Retinal pigment epithelial cell (primary cell): Measurements from ENCODE around the gene GHR.

Experiments
- DNase-seq: peaks from one replicate; pipeline ENCODE4 v3.0.0-alpha.2; 2010; ENCODE audit warnings: low read depth
- H3K4me3 ChIP-seq: 2 replicates; pipeline ENCODE4 v1.5.1; 2011; ENCODE audit warnings: mild to moderate bottlenecking, low read length, control low read depth, moderate library complexity
- TF ChIP-seq, protein P1 (sequence below): conservative IDR thresholded peaks from 2 replicates; pipeline ENCODE4 v1.5.1; 2011; ENCODE audit warnings: low read depth, low read length, control low read depth, inconsistent platforms

The GHR gene

DNA sequence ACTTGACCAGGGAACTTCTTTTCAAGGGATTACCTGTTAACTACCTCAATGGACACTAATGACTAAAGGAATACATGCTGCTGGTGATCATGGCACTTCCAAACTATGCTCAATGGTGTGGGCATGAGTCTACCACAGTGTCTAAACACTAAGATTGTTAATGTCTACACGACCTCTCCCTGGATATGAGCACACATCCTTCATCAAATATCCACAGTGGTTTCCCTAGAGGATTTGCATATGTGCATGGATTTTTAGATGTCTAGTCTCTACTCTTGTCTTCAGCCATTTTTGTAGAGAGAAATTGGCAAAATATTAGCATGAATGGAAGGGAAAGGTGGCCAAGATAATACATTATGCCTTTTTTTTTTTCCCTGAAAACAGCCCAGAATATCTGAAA lies 220.1 kb downstream of the GHR start:
- TF ChIP-seq, protein P1, sequence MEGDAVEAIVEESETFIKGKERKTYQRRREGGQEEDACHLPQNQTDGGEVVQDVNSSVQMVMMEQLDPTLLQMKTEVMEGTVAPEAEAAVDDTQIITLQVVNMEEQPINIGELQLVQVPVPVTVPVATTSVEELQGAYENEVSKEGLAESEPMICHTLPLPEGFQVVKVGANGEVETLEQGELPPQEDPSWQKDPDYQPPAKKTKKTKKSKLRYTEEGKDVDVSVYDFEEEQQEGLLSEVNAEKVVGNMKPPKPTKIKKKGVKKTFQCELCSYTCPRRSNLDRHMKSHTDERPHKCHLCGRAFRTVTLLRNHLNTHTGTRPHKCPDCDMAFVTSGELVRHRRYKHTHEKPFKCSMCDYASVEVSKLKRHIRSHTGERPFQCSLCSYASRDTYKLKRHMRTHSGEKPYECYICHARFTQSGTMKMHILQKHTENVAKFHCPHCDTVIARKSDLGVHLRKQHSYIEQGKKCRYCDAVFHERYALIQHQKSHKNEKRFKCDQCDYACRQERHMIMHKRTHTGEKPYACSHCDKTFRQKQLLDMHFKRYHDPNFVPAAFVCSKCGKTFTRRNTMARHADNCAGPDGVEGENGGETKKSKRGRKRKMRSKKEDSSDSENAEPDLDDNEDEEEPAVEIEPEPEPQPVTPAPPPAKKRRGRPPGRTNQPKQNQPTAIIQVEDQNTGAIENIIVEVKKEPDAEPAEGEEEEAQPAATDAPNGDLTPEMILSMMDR: no peak
- DNase-seq: no peak
- no peak overlapping the region for H3K4me3 ChIP-seq

DNA sequence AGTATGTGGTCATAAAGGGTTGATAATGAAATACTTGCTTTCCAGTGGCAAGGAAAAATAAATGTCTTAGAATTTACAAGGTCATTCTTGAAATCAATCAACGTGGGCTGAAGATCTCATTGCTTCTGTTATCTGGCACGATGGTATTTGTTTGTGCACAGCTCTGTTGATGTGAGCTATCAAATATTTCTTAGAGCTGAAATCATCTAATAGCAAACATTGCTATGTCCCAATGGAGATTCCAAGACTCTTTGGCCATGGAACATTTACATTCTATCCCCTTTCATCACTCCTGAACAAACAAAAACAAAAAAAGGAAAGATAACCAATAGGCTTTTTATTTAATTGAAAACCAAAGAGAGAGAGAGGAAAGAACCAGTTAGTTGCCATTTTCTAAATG lies 221.9 kb downstream of the GHR start:
- TF ChIP-seq, protein P1: no peak
- no peak for DNase-seq
- no peak overlapping the region for H3K4me3 ChIP-seq

- no peak overlapping the region for H3K4me3 ChIP-seq
- TF ChIP-seq, protein P1: no peak
- DNase-seq: no peak
Observed at GRCh38 chr5:42648036-42648435, 224.8 kb downstream of the GHR start.

DNA sequence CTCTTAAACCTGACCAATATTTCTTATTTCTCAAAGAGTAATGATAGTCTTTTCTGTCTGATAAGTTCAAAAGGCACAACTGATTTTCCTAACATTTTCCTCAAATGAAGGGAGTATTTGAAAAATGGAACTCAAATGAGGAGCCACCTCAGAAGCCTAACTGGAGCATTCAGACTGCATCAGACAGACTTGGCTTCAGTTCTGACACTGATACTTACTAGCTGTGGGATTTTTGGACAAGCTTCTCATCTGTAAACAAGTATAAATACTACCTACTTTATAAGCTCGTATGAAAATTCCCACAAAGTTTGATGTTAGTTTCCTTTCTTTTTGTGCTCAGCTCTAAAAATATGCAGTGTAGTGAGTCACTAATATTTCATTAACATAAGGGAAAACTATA lies 225.7 kb downstream of the GHR start:
- TF ChIP-seq, protein P1: no peak
- DNase-seq: no peak
- H3K4me3 ChIP-seq: no peak overlapping the region

GRCh38 chr5:42650084-42650483 lies 226.8 kb downstream of the GHR start:
- TF ChIP-seq, protein P1: no peak

DNA sequence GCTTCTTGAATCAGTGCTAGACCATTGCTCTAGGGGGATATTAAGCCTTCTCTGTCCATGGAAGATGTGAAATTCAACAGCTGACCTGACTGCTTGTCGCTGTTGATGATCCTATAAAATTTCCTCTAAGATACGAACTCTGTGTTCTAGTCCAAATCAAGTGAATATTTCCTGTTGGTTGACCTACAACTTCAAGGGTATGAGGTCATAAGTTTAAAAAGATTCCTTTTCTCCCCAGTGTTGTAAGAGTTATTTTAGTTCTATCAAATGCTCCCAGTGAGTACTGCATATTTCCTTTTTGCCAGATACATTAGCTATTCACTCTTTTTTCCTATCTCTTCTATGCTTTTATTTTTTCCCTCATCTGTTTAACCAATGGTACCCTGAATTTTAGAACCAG lies 230.5 kb downstream of the GHR start:
- no peak overlapping the region for H3K4me3 ChIP-seq
- TF ChIP-seq, protein P1: no peak
- no peak for DNase-seq

More at GRCh38 chr5:42650084-42650483, 226.8 kb downstream of the GHR start:
- no peak overlapping the region for H3K4me3 ChIP-seq
- no peak for DNase-seq

GRCh38 chr5:42654645-42655044 lies 231.4 kb downstream of the GHR start:
- DNase-seq: no peak
- TF ChIP-seq, protein P1: no peak
- no peak overlapping the region for H3K4me3 ChIP-seq
